Natural killer cell (primary cell): ENCODE data around the gene NUDT14. TPM values are rescaled to one million over a fixed set of nuclear protein-coding genes. Genes with fewer than 3 reads are reported as not detected.

ENCODE experiments used
- ATAC-seq, 3 donors: fragments of 150-1000 bp in 2 of 3; fragments of 200-7000 bp in 1 of 3; cut with Tn5 transposase; 1 replicate in 1 of 3; 2 replicates in 2 of 3; pipeline ENCODE4 v1.10.0; 2021; ENCODE audit warnings: mild to moderate bottlenecking in 2 of 3, moderate library complexity in 2 of 3
- DNase-seq, 2 donors: peaks; one replicate each; pipeline versions ENCODE4 v3.0.0 to v3.0.0-alpha.2; 2013 to 2021; ENCODE audit warnings: mixed read lengths in 1 of 2
- H3K27ac ChIP-seq: one replicate; pipeline ENCODE4 v1.5.1; 2013; ENCODE audit warnings: mild to moderate bottlenecking, low read length
- H3K27me3 ChIP-seq: one replicate; pipeline ENCODE4 v1.6.1; 2013; ENCODE audit warnings: low read length; ENCODE audit not compliant: control insufficient read depth, insufficient read depth
- H3K36me3 ChIP-seq: one replicate; pipeline ENCODE4 v1.6.1; 2013; ENCODE audit warnings: low read length; ENCODE audit not compliant: control insufficient read depth, insufficient read depth
- H3K4me1 ChIP-seq: one replicate; pipeline ENCODE4 v1.6.1; 2013; ENCODE audit warnings: low read length; ENCODE audit not compliant: control insufficient read depth, insufficient read depth
- H3K4me3 ChIP-seq: one replicate; pipeline ENCODE4 v1.5.1; 2013; ENCODE audit warnings: low read length
- H3K9me3 ChIP-seq: one replicate; pipeline ENCODE4 v1.6.1; 2013; ENCODE audit warnings: low read length; ENCODE audit not compliant: control insufficient read depth, insufficient read depth
- H3K27ac Mint-ChIP-seq, 2 donors: one replicate each; pipeline ENCODE4 v1.8.0; 2022; ENCODE audit warnings: mild to moderate bottlenecking in 2 of 2, mixed read lengths in 2 of 2, moderate library complexity in 1 of 2
- H3K27me3 Mint-ChIP-seq, 2 donors: one replicate each; pipeline ENCODE4 v1.8.0; 2022; ENCODE audit warnings: low read depth in 2 of 2, mixed read lengths in 2 of 2
- H3K36me3 Mint-ChIP-seq: one replicate; pipeline ENCODE4 v1.8.0; 2022; ENCODE audit warnings: mixed read lengths
- H3K4me1 Mint-ChIP-seq, 2 donors: one replicate each; pipeline ENCODE4 v1.8.0; 2022; ENCODE audit warnings: mixed read lengths in 2 of 2
- H3K4me3 Mint-ChIP-seq: one replicate; pipeline ENCODE4 v1.8.0; 2022; ENCODE audit warnings: mild to moderate bottlenecking, moderate library complexity, mixed read lengths
- H3K9me3 Mint-ChIP-seq, 2 donors: one replicate each; pipeline ENCODE4 v1.8.0; 2022; ENCODE audit warnings: mixed read lengths in 2 of 2
- CTCF ChIP-seq: fragments of 200-600 bp; IDR thresholded peaks from one replicate; pipeline ENCODE4 v1.8.0; 2022; ENCODE audit warnings: antibody characterized with exemption
- WGBS: methylation state at CpG from one replicate; pipeline ENCODE4 v1.1.7; 2013; ENCODE audit warnings: missing lambda C conversion rate; ENCODE audit not compliant: insufficient coverage; 5-methylcytosine and 5-hydroxymethylcytosine counted together
- intact Hi-C: fragments of 100-400 bp; cut with micrococcal nuclease; formaldehyde crosslinking; loops from one replicate; pipeline ENCODE4 v1.14.2; 2022
- total RNA-seq, 4 donors: library from RNA; stranded (reverse); fragments of 120-200 nt in 1 of 4; gene quantifications; one replicate each; pipeline versions ENCODE4 v1.2.3 to v1.2.4, GENCODE V29; 2013 to 2022

The NUDT14 gene
- total RNA-seq, 3 donors from 2014 or later (not counting 1 experiment from before 2014, with no cell fraction given), result 16.0 to 32.9 (median 22.8) TPM

- Histone ChIP-seq H3K4me3 (no peak overlapping the region), H3K27me3 (no peaks in the 10 kb centered on the region), H3K9me3 (no peaks in the 10 kb centered on the region), H3K36me3 (peaks cover 16% of the 10 kb centered on the region), H3K4me1 (no peaks in the 10 kb centered on the region), H3K27ac (no peak overlapping the region)
- Mint-ChIP-seq H3K4me1 (peaks cover 7 to 8% of the 10 kb centered on the region in 2 donors), H3K36me3 (no peaks in the 10 kb centered on the region), H3K27me3 (no peaks in the 10 kb centered on the region), H3K4me3 (no peak overlapping the region), H3K27ac (no peak overlapping the region), H3K9me3 (no peaks in the 10 kb centered on the region)
- ATAC-seq (no peak), DNase-seq (no peak)
- intact Hi-C loops, result no loop called here
- 90% methylated on average over 9 of the region's 9 CpGs for WGBS
- no peak for TF ChIP-seq CTCF
Observed at GRCh38 chr14:105211758-105212089, 30.6 kb upstream of the NUDT14 start.

GRCh38 chr14:105211086-105211757 is 30.1 kb upstream of the NUDT14 start:
- no peak for ATAC-seq
- 95% methylated on average over 23 of the region's 23 CpGs for WGBS
- intact Hi-C loops, result no loop called here
- Mint-ChIP-seq H3K4me3 (no peak overlapping the region), H3K9me3 (no peaks in the 10 kb centered on the region), H3K36me3 (no peaks in the 10 kb centered on the region), H3K27me3 (no peaks in the 10 kb centered on the region), H3K4me1 (peaks cover 7 to 8% of the 10 kb centered on the region in 2 donors), H3K27ac (no peak overlapping the region)
- peaks cover 16% of the 10 kb centered on the region for H3K36me3 ChIP-seq
- H3K4me3 ChIP-seq, result no peak overlapping the region
- no peak for DNase-seq
- no peak for TF ChIP-seq CTCF
- no peaks in the 10 kb centered on the region for H3K27me3 ChIP-seq
- H3K9me3 ChIP-seq, result no peaks in the 10 kb centered on the region
- H3K4me1 ChIP-seq, result no peaks in the 10 kb centered on the region
- H3K27ac ChIP-seq, result no peak overlapping the region

GRCh38 chr14:105210266-105211025 is 29.3 kb upstream of the NUDT14 start:
- ATAC-seq (no peak), DNase-seq (no peak)
- H3K4me1 Mint-ChIP-seq, result peaks cover 7 to 8% of the 10 kb centered on the region in 2 donors
- no peak overlapping the region for H3K4me3 Mint-ChIP-seq
- no peaks in the 10 kb centered on the region for H3K27me3 ChIP-seq
- no peaks in the 10 kb centered on the region for H3K4me1 ChIP-seq
- TF ChIP-seq CTCF, result no peak
- no peak overlapping the region for H3K4me3 ChIP-seq
- H3K27ac ChIP-seq, result no peak overlapping the region
- H3K36me3 Mint-ChIP-seq, result no peaks in the 10 kb centered on the region
- no peaks in the 10 kb centered on the region for H3K27me3 Mint-ChIP-seq
- H3K27ac Mint-ChIP-seq, result no peak overlapping the region
- H3K36me3 ChIP-seq, result peaks cover 16% of the 10 kb centered on the region
- H3K9me3 Mint-ChIP-seq, result no peaks in the 10 kb centered on the region
- intact Hi-C loops, result no loop called here
- WGBS, result 96% methylated on average over 30 of the region's 30 CpGs
- H3K9me3 ChIP-seq, result no peaks in the 10 kb centered on the region
